Neuronal stem cell (in vitro differentiated cells): ENCODE results near the gene GPC1.

Experiments used
- DNase-seq: peaks from one replicate; pipeline ENCODE4 v3.0.0-alpha.2; 2013; ENCODE audit warnings: low spot score
- H2AFZ ChIP-seq: one replicate; pipeline ENCODE4 v1.6.1; 2013; ENCODE audit warnings: mild to moderate bottlenecking, low read length, inconsistent platforms
- H2AK5ac ChIP-seq: 2 replicates; pipeline ENCODE4 v1.6.1; 2013; ENCODE audit warnings: low read depth, mild to moderate bottlenecking, inconsistent platforms, low read length, moderate library complexity, mixed read lengths
- H2BK120ac ChIP-seq: 2 replicates; pipeline ENCODE4 v1.6.1; 2013; ENCODE audit warnings: low read depth, mild to moderate bottlenecking, inconsistent platforms, low read length, moderate library complexity, mixed read lengths
- H2BK12ac ChIP-seq: one replicate; pipeline ENCODE4 v1.6.1; 2013; ENCODE audit warnings: low read length, inconsistent platforms
- H2BK15ac ChIP-seq: 2 replicates; pipeline ENCODE4 v1.6.1; 2013; ENCODE audit warnings: mild to moderate bottlenecking, low read length, inconsistent platforms, mixed read lengths
- H2BK5ac ChIP-seq: one replicate; pipeline ENCODE4 v1.6.1; 2013; ENCODE audit warnings: inconsistent platforms, mild to moderate bottlenecking, low read length, moderate library complexity
- H3K14ac ChIP-seq: one replicate; pipeline ENCODE4 v1.6.1; 2013; ENCODE audit warnings: low read length, inconsistent platforms
- H3K18ac ChIP-seq: 2 replicates; pipeline ENCODE4 v1.6.1; 2013; ENCODE audit warnings: low read length, inconsistent platforms
- H3K23ac ChIP-seq: 2 replicates; pipeline ENCODE4 v1.6.1; 2013; ENCODE audit warnings: low read depth, mild to moderate bottlenecking, mixed read lengths, low read length, inconsistent platforms; ENCODE audit not compliant: poor library complexity
- H3K27ac ChIP-seq: replicated peaks from 3 replicates; pipeline ENCODE4 v1.5.1; 2013; ENCODE audit warnings: low read length, inconsistent platforms
- H3K27me3 ChIP-seq, 3 experiments: 2 replicates each; pipeline ENCODE4 v1.6.1; 2013; ENCODE audit warnings: low read length in 3 of 3, mild to moderate bottlenecking in 2 of 3, inconsistent platforms in 1 of 3, low read depth in 1 of 3, mixed read lengths in 1 of 3, moderate library complexity in 1 of 3; ENCODE audit not compliant: control insufficient read depth in 3 of 3, insufficient read depth in 3 of 3
- H3K36me3 ChIP-seq, 2 donors: replicated peaks in 1 of 2; 2 replicates each; pipeline ENCODE4 v1.6.1; 2013; ENCODE audit warnings: low read length in 2 of 2; ENCODE audit not compliant: control insufficient read depth in 2 of 2, insufficient read depth in 2 of 2
- H3K4ac ChIP-seq: 2 replicates; pipeline ENCODE4 v1.6.1; 2013; ENCODE audit warnings: inconsistent platforms, mild to moderate bottlenecking, low read length, moderate library complexity
- H3K4me1 ChIP-seq, 2 donors: 1 replicate in 1 of 2; 2 replicates in 1 of 2; pipeline ENCODE4 v1.6.1; 2013; ENCODE audit warnings: low read length in 2 of 2, low read depth in 1 of 2; ENCODE audit not compliant: control insufficient read depth in 2 of 2, insufficient read depth in 1 of 2
- H3K4me2 ChIP-seq: one replicate; pipeline ENCODE4 v1.6.1; 2013; ENCODE audit warnings: mild to moderate bottlenecking, low read length, inconsistent platforms; ENCODE audit not compliant: insufficient read depth, poor library complexity, severe bottlenecking
- H3K4me3 ChIP-seq, 2 donors: 2 replicates each; pipeline ENCODE4 v1.5.1; 2013; ENCODE audit warnings: low read length in 2 of 2, mild to moderate bottlenecking in 2 of 2, inconsistent platforms in 1 of 2, moderate library complexity in 1 of 2
- H3K79me1 ChIP-seq: one replicate; pipeline ENCODE4 v1.6.1; 2013; ENCODE audit warnings: low read depth, mild to moderate bottlenecking, inconsistent platforms, low read length, moderate library complexity
- H3K9ac ChIP-seq: one replicate; pipeline ENCODE4 v1.6.1; 2013; ENCODE audit warnings: mild to moderate bottlenecking, low read depth, low read length, inconsistent platforms; ENCODE audit not compliant: poor library complexity
- H3K9me3 ChIP-seq, 2 donors: replicated peaks in 1 of 2; 2 replicates each; pipeline versions ENCODE3 to v1.6.1; 2013; ENCODE audit warnings: low read length in 2 of 2, mild to moderate bottlenecking in 2 of 2, inconsistent platforms in 1 of 2, low read depth in 1 of 2, mixed read lengths in 1 of 2, moderate library complexity in 1 of 2; ENCODE audit not compliant: control insufficient read depth in 2 of 2, insufficient read depth in 1 of 2
- H4K8ac ChIP-seq: one replicate; pipeline ENCODE4 v1.6.1; 2013; ENCODE audit warnings: low read depth, mild to moderate bottlenecking, inconsistent platforms, low read length, moderate library complexity
- H4K91ac ChIP-seq: one replicate; pipeline ENCODE4 v1.6.1; 2013; ENCODE audit warnings: low read length, low read depth, mild to moderate bottlenecking, inconsistent platforms; ENCODE audit not compliant: poor library complexity
- WGBS, 2 donors: extraction: QIAGEN DNeasy Blood & Tissue Kit; methylation state at CpG; one replicate each; pipeline ENCODE4 v1.1.7; 2013; ENCODE audit warnings: missing lambda C conversion rate in 2 of 2, mixed read lengths in 1 of 2; ENCODE audit not compliant: insufficient read length in 2 of 2, insufficient replicate concordance in 1 of 2; ENCODE audit errors: extremely low coverage in 2 of 2; 5-methylcytosine and 5-hydroxymethylcytosine counted together

Gene GPC1

DNA sequence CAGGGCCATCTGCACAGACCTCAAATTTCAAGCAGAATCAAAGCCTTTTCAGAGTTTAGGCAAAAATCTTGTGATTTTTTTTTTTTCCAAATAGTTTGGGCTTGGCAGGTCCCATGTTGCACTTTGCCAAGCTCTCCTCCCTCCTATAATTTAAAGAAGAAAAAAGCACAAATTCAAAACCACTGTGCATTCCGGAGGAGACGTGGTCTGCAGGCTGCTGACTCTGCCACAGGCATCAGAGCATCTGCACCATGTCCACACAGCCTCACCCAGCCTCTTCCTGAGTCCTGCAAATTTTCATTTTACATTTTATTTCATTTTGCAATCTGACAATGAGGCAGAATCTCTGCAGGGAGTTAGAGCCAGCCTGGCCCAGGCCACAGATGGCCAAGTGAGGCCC lies 15.7 kb upstream of the GPC1 start:
- Histone ChIP-seq H3K14ac (no peak overlapping the region), H2BK15ac (no peak overlapping the region), H3K23ac (no peak overlapping the region), H3K4me2 (no peak overlapping the region), H2AFZ (no peak overlapping the region), H3K9me3 (peaks cover 28 to 39% of the 10 kb centered on the region in 2 donors), H3K27me3 (no peaks in the 10 kb centered on the region), H2BK12ac (no peak overlapping the region), H3K4me3 (no peak overlapping the region), H2AK5ac (no peak overlapping the region), H3K18ac (no peak overlapping the region), H3K79me1 (no peaks in the 10 kb centered on the region), H3K27ac (no peak overlapping the region), H2BK120ac (no peak overlapping the region), H3K36me3 (no peaks in the 10 kb centered on the region), H3K9ac (no peak overlapping the region), H4K91ac (no peak overlapping the region), H3K4ac (no peak overlapping the region), H3K4me1 (peaks cover 0 to 10% of the 10 kb centered on the region in 2 donors), H4K8ac (no peak overlapping the region), H2BK5ac (no peak overlapping the region)
- no peak for DNase-seq
- WGBS, 2 donors, result no CpG with 5 or more reads among the region's 2 CpGs

DNA sequence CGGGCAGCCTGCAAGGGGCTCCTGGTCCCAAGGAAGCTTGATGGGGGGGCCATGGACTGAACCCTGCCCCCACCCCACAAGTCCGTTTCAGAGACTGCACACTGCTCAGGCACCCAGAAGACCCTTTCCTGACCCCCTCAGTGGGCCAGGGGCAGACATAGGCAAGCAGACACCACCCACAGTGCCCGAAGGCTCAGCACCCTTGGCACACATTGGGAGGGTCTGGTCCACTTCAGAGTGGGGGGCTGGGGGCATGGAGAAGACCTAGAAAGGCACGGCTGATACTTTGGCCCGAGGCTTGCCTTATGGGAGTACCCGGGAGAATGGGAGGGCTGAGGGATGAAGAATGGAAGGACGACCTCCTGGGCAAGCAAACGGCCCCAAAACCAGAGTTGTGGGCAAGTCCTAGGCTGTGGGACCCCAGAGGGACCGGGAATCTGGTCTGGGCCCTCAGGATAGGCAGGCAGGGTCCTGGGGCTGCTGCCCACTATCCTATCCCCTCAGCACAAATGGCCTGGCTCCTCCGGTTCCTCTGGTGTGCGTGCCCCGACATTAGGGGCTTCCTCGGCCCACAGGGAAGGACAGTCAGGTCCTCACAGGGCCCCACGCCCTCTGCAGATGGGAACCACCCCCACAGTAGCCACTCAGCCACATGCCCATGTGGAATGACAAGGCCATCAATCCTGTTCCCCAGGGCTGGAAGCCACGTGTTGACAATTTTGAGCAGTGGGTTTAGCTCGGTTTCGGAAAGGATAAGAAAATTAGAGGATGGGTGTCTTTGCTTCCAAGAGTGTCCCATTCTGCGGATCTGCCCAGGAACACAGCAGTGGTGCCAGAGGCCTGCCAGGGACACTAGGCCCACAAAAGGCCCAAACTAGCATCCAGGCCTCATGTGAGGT lies 15.0 kb upstream of the GPC1 start:
- Histone ChIP-seq H3K4me1 (peaks cover 0 to 10% of the 10 kb centered on the region in 2 donors), H3K4ac (no peak overlapping the region), H3K9me3 (peaks cover 34 to 40% of the 10 kb centered on the region in 2 donors), H2AK5ac (no peak overlapping the region), H2AFZ (no peak overlapping the region), H2BK5ac (no peak overlapping the region), H3K27me3 (no peaks in the 10 kb centered on the region), H2BK12ac (no peak overlapping the region), H2BK15ac (no peak overlapping the region), H4K91ac (no peak overlapping the region), H4K8ac (no peak overlapping the region), H3K9ac (no peak overlapping the region), H3K4me3 (peak overlapping the region in 1 of 2 donors; percentile 18), H3K79me1 (no peaks in the 10 kb centered on the region), H3K4me2 (no peak overlapping the region), H3K27ac (no peak overlapping the region), H2BK120ac (no peak overlapping the region), H3K18ac (peak overlapping the region; percentile 16), H3K36me3 (no peaks in the 10 kb centered on the region), H3K14ac (no peak overlapping the region), H3K23ac (no peak overlapping the region)
- no peak for DNase-seq
- WGBS, 2 donors, result no CpG with 5 or more reads among the region's 18 CpGs

DNA sequence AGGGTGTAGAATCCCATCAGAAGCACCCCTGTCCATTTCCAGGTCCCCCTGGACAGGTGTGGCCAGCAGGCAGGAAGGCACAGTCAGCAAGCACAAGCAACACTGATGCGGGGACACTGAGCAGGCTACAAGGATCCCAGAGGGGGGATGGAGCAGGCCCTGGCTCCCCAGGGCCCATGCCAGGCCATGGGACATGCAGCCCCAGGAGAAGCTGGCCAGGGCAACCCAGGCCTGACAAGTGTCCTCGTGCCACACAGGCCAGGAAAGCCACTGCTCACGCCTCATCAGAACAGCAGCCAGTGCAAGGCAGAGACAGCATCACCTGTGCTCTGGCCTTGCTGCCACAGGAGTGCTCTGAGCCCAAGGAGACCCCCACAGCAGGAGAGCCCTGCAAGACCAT lies 14.1 kb upstream of the GPC1 start:
- H2BK5ac ChIP-seq, result no peak overlapping the region

DNA sequence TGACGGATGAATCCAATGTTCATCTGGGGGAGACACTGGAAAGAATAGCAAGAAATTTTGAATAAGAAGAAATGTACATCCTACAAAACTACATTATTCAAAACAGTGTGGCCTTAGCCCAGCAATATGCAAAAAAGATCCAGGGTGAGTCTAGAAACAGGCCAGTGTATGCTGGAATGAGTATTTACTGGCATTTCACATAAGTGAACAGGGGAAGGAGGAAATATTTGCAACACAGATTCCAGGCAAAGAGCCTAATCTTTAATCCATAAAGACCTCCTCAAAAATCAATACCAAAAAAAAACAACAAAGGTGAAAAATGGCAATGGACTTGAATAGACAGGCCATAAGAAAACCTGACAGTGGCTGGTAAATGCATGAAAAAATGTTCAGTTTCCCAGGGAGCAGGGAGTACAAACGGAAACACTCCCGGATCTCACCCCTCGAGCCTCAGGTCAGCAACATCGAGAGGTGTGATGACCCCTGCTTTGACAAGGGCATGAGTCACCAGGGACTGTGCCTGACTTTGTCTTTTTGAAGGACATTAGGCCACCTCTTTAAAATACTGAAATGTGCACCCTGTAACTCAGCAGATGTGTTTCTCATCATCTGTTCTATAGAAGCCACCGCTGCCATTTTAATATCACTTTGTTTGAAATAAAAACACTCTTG lies 12.7 kb upstream of the GPC1 start:
- H3K23ac ChIP-seq, result no peak overlapping the region
- no peak overlapping the region for H3K9ac ChIP-seq
- H3K4me2 ChIP-seq, result no peak overlapping the region
- H3K4me3 ChIP-seq, result no peak overlapping the region
- H3K36me3 ChIP-seq, result no peaks in the 10 kb centered on the region
- H3K18ac ChIP-seq, result no peak overlapping the region
- H2BK120ac ChIP-seq, result no peak overlapping the region
- H3K14ac ChIP-seq, result no peak overlapping the region
- no peak overlapping the region for H4K8ac ChIP-seq
- peaks cover 0 to 10% of the 10 kb centered on the region in 2 donors for H3K4me1 ChIP-seq
- no peak overlapping the region for H3K4ac ChIP-seq
- H2AFZ ChIP-seq, result no peak overlapping the region
- H2BK5ac ChIP-seq, result no peak overlapping the region
- H3K79me1 ChIP-seq, result no peaks in the 10 kb centered on the region
- H2AK5ac ChIP-seq, result no peak overlapping the region
- peaks cover 36 to 53% of the 10 kb centered on the region in 2 donors for H3K9me3 ChIP-seq
- no peaks in the 10 kb centered on the region for H3K27me3 ChIP-seq
- no peak overlapping the region for H2BK15ac ChIP-seq
- WGBS, 2 donors, result no CpG with 5 or more reads among the region's 6 CpGs
- no peak overlapping the region for H3K27ac ChIP-seq
- no peak overlapping the region for H4K91ac ChIP-seq
- H2BK12ac ChIP-seq, result no peak overlapping the region
- no peak for DNase-seq

More for the DNA sequence above, 14.1 kb upstream of the GPC1 start:
- no peak overlapping the region for H3K9ac ChIP-seq
- no peak overlapping the region for H3K4me2 ChIP-seq
- H3K79me1 ChIP-seq, result no peaks in the 10 kb centered on the region
- no peak overlapping the region for H2BK12ac ChIP-seq
- no peak overlapping the region for H4K8ac ChIP-seq
- H3K36me3 ChIP-seq, result no peaks in the 10 kb centered on the region
- H2BK120ac ChIP-seq, result no peak overlapping the region
- peak overlapping the region in 1 of 2 donors; percentile 66 for H3K4me3 ChIP-seq
- WGBS, 2 donors, result no CpG with 5 or more reads among the region's 3 CpGs
- H2AK5ac ChIP-seq, result peak overlapping the region; percentile 70
- H3K14ac ChIP-seq, result no peak overlapping the region
- DNase-seq, result no peak
- peaks cover 38 to 49% of the 10 kb centered on the region in 2 donors for H3K9me3 ChIP-seq
- no peak overlapping the region for H4K91ac ChIP-seq
- no peak overlapping the region for H2AFZ ChIP-seq
- H3K4ac ChIP-seq, result no peak overlapping the region
- H3K23ac ChIP-seq, result no peak overlapping the region
- H2BK15ac ChIP-seq, result no peak overlapping the region
- no peak overlapping the region for H3K27ac ChIP-seq
- H3K27me3 ChIP-seq, result no peaks in the 10 kb centered on the region
- no peak overlapping the region for H3K18ac ChIP-seq
- H3K4me1 ChIP-seq, result peaks cover 0 to 10% of the 10 kb centered on the region in 2 donors
